GM19438 (cell line): Measurements from ENCODE around the gene ASMTL.
A peak's percentile ranks its signal among the peaks of the same experiment; 100 is the strongest.
"Not testable (repeated sequence)": the region's sequence is repeated elsewhere in the genome, so short reads cannot be mapped to it uniquely, and the experiment has no call there.

Source experiments
- ATAC-seq: cut with Tn5 transposase; IDR thresholded peaks from one replicate; pipeline ENCODE4 v1.9.1; 2021; ENCODE audit warnings: low read depth; ENCODE audit not compliant: unreplicated experiment

ASMTL gene

DNA sequence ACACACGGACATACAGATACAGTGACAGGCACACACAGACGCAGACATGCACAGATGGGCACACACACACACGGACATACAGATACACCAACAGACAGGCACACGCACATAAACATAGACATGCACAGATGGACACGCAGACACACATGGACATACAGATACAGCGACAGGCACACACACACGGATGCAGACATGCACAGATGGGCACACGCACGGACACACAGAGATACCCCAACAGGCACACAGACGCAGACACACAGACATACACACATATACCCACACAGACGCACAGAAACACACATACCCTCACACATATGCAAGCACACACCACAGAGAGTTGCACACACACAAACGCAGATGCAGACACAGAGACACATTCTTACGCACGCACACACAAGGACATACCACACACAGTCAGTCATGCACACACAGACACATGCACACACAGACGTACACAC is 36.4 kb downstream of the ASMTL start:
- ATAC-seq: no peak

GRCh38 chrX:1412551-1413161 is 40.1 kb downstream of the ASMTL start:
- no peak for ATAC-seq

DNA sequence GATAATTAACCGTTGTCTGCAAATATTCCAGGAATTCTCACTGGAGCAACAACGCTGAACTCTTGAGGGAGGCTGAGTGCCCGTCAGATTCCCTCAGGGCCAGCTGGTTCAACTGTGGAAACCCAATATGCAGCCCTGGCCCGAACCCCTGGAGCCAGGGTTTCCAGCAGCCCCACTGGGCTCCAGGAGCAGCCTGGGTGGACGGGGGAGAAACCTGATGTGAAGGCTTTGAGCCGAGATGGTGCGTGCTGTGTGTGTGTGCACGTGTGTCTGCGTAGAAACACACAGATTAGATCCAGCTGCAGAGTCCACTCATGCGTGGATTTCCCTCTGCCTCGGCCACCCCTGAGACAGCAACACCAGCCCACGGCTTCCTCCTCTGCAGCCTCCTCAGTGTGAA is 41.4 kb downstream of the ASMTL start:
- no peak for ATAC-seq

GRCh38 chrX:1407035-1407434 is 45.7 kb downstream of the ASMTL start:
- ATAC-seq: no peak

DNA sequence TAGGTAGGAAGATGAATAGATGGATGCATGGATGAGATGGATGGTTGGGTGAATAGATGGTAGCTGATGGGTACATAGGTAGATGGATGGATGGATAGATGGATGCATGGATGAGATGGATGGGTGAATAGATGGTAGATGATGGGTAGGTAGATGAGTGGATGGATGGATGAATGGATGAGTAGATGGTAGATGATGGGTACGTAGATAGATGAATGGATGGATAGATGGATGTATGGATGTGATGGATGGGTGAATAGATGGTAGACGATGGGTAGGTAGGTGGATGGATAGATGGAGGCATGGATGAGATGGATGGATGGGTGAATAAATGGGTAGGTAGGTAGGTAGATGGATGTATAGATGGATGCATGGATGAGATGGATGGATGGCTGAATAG is 46.9 kb downstream of the ASMTL start:
- ATAC-seq: not testable (repeated sequence)

- ATAC-seq: not testable (repeated sequence)
Observed at GRCh38 chrX:1403867-1404266, 48.8 kb downstream of the ASMTL start.

- no peak for ATAC-seq
Observed at GRCh38 chrX:1403228-1403627, 49.5 kb downstream of the ASMTL start.

DNA sequence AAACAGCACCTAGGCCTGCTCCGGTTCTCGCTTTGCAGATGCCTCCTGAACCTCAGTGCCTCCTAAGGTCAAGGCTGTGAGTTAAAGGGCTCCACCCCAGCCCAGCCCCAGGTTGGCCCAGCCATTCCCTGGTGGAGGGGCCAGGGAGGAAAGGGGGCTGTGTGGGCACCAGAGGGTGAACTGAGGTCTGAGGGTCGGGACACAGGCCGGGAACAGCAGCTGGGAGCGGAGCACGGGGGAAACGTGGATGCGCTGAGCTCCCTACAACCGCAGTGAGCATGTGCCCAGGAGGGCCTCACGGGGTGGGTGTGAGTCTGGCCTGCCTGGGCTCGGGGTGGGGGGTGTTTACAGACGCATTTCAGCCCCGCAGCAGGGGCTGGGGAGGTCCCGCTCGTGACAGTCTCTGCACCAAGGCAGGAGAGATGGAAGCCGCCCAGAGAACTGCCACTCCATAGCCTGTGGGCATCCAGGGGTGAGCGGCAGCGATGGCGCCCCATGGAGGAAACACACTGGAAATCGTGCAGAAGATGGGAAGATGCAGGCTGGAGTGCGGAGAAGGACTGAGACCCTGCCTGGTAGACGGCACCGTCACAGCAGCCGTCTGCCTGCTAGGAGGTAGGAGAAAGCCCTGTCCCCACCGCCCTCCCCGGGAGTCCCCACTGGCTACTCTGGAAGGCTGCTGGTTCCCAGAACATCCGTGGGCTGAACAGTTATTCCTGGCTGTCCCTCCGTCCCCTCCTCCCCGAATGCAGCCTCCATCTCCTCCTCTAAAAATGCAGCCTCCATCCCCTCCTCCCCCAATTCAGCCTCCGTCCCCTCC is 50.9 kb downstream of the ASMTL start:
- no peak for ATAC-seq

- no peak for ATAC-seq
Observed at GRCh38 chrX:1400742-1401471, 51.8 kb downstream of the ASMTL start.

DNA sequence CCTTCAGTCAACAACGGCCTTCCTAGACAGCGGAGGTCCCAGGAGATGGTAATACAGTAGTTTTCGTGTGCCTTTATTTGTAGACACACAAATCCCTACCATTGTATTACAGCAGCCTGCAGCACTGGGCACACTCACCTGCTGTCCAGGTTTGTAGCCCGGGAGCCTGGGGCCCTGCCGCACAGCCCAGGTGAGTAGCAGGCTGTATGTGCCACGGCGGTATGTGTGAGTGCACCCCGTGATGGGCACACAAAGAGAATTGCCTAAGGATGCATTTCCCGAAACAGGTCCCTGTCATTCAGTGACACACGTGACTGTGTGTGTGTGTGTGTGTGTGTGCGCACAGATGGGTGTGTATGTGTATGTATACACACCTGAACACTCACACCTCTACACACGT is 52.7 kb downstream of the ASMTL start:
- no peak for ATAC-seq

GRCh38 chrX:1398431-1399340 is 54.0 kb downstream of the ASMTL start:
- no peak for ATAC-seq

- ATAC-seq: no peak
Observed at GRCh38 chrX:1397441-1398270, 55.1 kb downstream of the ASMTL start.

DNA sequence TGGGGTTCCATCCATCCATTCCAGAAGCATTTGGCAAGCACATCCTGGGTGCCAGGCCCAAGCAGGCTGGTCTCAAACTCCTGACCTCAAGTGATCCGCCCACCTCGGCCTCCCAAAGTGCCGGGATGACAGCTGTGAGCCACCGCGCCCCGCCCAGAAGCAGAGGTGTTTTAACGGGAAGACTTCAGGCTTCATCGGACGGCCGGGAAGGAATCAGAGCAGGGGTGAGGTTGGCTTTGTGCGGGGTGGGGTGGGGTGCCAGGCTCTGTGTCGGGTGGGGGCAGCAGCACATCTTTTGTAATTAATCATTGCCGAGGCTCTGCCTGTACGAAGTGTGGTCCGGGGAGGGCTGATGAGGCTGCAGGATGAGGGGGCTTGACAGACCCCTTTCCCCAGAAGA is 55.7 kb downstream of the ASMTL start:
- ATAC-seq: no peak

DNA sequence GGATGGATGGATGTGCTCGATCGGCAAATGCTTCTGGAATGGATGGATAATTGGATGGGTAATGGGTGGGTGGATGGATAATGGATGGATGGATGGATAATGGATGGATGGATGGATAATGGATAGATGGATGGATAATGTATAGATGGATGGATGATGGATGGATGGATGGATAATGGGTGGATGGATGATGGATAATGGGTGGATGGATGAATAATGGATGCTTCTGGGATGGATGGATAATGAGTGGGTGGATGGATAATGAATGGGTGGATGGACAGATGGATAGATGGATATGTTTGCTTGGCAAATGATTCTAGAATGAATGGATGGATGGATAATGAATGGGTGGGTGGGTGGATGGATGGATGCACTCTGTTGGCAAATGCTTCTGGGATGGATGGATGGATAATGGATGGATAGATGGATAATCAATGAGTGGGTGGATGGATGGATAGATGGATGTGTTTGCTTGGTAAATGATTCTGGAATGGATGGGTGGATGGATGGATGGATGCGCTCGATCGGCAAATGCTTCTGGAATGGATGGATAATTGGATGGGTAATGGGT is 57.0 kb downstream of the ASMTL start:
- ATAC-seq: no peak

DNA sequence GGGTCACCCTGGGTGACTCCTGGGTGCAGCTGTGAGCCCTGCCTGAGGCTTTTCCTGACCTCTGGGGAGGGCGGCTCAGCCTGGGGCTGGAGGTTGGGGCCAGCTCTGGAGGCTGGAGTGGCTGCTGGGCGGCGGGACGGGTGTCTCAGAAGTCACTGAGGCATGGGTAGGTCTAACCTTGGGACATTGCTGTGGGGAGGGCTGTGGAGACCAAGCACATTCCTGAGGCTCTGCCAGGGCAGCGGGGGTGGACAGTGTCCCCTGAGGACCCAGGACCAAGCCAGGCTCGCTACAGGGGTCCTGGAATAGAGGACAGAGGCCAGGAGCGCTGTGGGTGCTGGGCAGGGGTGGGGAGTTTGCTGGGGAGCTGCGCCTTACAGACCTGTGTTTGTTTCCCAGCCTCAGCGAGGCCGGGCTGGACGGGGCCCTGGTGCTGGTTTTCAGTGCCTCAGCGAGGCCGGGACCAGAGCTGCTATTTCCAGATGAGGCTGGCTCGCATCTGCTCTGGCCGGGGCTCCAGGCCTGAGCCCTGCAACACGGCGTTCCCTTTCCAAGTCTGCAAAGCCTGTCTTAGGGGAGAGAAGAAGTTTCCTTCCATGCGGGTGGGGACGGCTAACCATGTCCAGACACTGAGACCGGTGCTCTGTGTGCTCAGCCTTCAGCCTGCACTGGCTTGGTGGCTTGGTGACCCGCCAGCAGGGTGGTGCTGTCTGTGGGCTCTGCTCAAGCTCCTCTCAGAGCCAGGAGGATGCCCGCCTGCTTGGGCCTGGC is 57.8 kb downstream of the ASMTL start:
- ATAC-seq: no peak

GRCh38 chrX:1393871-1394615 is 58.7 kb downstream of the ASMTL start:
- ATAC-seq: no peak

- ATAC-seq: peak; percentile 28
Observed at GRCh38 chrX:1392376-1393068, 60.2 kb downstream of the ASMTL start.
